Measurements from ENCODE around the gene SOAT2.

GRCh38 chr12:53128780-53129569 lies 25.7 kb downstream of the SOAT2 start:
- TF ChIP-seq, protein P1, sequence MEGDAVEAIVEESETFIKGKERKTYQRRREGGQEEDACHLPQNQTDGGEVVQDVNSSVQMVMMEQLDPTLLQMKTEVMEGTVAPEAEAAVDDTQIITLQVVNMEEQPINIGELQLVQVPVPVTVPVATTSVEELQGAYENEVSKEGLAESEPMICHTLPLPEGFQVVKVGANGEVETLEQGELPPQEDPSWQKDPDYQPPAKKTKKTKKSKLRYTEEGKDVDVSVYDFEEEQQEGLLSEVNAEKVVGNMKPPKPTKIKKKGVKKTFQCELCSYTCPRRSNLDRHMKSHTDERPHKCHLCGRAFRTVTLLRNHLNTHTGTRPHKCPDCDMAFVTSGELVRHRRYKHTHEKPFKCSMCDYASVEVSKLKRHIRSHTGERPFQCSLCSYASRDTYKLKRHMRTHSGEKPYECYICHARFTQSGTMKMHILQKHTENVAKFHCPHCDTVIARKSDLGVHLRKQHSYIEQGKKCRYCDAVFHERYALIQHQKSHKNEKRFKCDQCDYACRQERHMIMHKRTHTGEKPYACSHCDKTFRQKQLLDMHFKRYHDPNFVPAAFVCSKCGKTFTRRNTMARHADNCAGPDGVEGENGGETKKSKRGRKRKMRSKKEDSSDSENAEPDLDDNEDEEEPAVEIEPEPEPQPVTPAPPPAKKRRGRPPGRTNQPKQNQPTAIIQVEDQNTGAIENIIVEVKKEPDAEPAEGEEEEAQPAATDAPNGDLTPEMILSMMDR (IDR thresholded peaks at IDR 0.05) = no peak
- TF ChIP-seq POLR2AphosphoS5 (IDR thresholded peaks at IDR 0.05; ENCODE audit: insufficient read depth in 1 of 2, low read depth in 1 of 2) (no peak), POLR2A (IDR thresholded peaks at IDR 0.05) (no peak)
